Omental fat pad (tissue), 4 donors: Measurements from ENCODE around the gene GK2. TPM values are rescaled to one million over a fixed set of nuclear protein-coding genes. Genes with fewer than 3 reads are reported as not detected.

Experiments used
- ATAC-seq: fragments of 150-250 bp; one replicate; pipeline ENCODE4 v1.9.1; 2016; ENCODE audit warnings: mild to moderate bottlenecking, moderate library complexity; ENCODE audit not compliant: low FRiP score
- DNase-seq: peaks from one replicate; pipeline ENCODE4 v3.0.0-alpha.2; 2019; ENCODE audit warnings: low spot score
- total RNA-seq, 4 donors: library from RNA; depleted of rRNA; stranded (reverse); fragments of >200 nt; gene quantifications; one replicate each; pipeline ENCODE4 v1.1.0, GENCODE V29; 2016
- TF ChIP-seq, protein P1 (sequence below), 3 donors: fragments of 450-650 bp; IDR thresholded peaks; one replicate each; pipeline ENCODE4 v1.5.1; 2016 to 2017; ENCODE audit warnings: antibody characterized with exemption in 3 of 3, mild to moderate bottlenecking in 3 of 3, moderate library complexity in 2 of 3

GK2 gene
- total RNA-seq, 4 donors from 2014 or later = not detected

DNA sequence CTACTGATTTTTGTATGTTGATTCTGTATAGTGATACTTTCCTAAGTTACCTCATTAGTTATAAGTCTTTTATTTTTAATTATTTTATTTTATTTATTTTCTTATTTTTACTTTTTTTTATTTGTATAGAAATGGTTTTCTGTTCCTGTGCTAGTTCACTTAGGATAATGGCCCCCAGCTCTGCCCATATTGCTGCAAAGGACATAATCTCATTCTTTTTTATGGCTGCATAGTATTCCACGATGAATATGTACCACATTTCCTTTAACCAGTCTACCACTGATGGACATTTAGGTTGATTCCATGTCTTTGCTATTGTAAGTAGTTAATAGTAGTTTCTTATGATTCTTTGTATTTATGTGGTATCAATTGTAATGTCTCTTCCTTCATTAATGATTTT is 31.5 kb upstream of the GK2 start:
- ATAC-seq = no peak

DNA sequence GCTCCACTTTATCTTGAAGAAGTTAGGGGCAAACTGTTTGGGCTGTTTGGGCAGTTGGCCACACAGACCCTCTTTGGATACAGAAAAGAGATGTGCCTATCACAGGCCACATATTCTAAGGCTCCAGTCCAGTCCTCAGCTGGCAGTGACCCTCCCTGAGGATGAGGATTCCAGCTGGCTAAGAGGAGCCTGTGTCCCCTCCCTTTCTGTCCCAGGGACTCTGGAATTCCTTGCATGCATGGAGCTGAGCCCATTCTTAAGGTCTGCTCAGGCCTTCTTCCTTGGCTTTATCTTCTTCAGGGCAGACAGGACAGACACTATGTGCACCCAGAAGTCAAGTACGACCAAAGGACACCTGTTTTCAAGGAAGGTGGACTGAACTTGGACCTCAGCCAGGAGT is 23.8 kb upstream of the GK2 start:
- ATAC-seq (no peak), DNase-seq (no peak)
- TF ChIP-seq, protein P1, sequence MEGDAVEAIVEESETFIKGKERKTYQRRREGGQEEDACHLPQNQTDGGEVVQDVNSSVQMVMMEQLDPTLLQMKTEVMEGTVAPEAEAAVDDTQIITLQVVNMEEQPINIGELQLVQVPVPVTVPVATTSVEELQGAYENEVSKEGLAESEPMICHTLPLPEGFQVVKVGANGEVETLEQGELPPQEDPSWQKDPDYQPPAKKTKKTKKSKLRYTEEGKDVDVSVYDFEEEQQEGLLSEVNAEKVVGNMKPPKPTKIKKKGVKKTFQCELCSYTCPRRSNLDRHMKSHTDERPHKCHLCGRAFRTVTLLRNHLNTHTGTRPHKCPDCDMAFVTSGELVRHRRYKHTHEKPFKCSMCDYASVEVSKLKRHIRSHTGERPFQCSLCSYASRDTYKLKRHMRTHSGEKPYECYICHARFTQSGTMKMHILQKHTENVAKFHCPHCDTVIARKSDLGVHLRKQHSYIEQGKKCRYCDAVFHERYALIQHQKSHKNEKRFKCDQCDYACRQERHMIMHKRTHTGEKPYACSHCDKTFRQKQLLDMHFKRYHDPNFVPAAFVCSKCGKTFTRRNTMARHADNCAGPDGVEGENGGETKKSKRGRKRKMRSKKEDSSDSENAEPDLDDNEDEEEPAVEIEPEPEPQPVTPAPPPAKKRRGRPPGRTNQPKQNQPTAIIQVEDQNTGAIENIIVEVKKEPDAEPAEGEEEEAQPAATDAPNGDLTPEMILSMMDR (IDR thresholded peaks at IDR 0.05) = no peak

More for the DNA sequence above, 31.5 kb upstream of the GK2 start:
- TF ChIP-seq, protein P1 (IDR thresholded peaks at IDR 0.05) = no peak
- DNase-seq = no peak

DNA sequence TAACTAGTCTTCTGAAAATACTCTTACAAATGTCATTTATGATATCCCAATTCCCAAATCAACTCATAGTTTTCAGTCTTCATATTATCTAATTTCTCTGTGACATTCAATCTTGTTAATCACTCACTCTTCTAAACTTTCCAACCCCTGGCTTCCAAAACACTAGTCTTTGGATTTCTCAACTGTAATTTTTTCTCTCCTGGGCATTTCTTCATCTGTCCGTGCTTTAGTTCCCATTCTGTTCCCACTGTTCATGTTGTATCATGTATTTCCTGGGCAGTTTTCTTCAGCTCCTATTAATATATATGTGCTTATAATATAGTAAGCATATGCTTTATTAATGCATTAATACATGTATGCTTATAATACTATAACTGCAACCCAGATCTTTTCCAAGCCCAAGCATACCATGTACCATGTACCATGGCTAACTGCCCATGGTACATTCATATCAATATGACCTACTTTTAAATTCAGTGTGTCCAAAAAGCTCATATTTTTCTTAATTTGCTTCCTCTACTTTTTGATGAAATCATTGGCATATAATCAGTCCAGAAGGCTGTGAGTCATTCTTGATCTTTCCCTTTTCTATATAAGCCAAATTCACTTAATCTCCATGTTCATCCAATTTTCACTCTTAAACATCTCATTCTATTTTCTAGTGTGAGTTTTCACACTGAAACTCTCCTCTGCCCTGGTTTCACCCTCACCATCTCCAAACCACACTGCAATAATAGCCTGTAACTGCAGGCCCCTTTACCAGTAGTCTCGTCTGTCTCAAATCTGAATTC is 21.3 kb upstream of the GK2 start:
- no peak for ATAC-seq
- DNase-seq = no peak
- TF ChIP-seq, protein P1 (IDR thresholded peaks at IDR 0.05) = no peak

DNA sequence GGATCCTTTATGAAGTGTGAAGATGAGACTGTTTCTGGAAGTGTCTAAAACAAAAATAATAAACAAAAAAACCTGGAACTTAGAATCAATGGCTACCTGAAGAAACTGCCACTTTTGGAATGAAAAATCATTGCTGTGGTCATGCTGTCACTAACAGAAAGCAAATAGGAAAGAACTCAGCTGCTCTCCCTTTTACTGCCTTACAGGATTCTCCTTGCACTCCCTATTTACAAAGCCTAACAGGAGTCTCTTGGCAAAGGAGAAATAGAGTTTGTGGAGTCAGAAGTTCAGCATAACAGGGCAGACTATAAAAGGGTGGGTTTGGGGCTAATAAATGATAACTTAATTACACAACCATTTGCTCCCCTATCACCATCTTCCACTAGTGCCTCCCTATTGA is 19.0 kb upstream of the GK2 start:
- TF ChIP-seq, protein P1 (IDR thresholded peaks at IDR 0.05) = no peak
- DNase-seq (no peak), ATAC-seq (no peak)

DNA sequence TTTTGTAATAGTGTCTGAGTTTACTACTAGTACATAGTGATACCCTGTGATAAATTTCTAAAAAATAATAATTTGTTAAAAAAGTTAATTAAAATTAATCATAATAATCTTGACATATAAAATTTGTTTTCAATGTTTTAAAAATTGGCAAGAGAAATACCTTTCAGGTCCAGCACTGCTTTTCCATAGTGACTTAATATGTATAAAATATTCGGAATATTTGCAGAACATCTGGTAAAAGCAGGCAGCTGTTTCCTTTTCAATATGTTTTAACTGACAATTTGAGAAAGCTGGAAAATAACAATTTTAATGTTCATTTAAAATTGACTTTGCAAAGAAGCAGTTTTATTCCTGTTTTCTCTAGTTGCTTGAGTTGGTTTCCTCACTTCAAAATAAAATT is 17.6 kb upstream of the GK2 start:
- ATAC-seq (no peak), DNase-seq (no peak)
- TF ChIP-seq, protein P1 (IDR thresholded peaks at IDR 0.05) = no peak

DNA sequence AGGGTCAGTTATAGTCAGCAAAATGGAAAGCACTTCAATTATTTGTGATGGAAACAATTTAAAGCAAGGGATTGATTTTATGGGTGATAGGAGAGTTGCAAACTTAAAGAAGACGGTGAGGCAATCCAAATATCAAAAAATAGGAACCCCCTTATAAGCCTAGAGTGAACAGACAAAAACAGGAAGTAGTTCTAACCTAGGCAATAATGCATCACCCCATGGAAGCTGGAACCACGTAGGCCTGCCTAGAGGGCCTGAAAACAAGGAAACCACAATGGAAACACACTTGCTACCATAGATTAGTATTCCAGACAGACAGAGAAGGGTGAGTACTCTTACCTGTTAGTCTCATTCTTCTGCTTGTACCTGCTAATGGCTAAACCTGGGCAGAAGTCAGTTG is 13.5 kb upstream of the GK2 start:
- DNase-seq (no peak), ATAC-seq (no peak)
- TF ChIP-seq, protein P1 (IDR thresholded peaks at IDR 0.05) = no peak

DNA sequence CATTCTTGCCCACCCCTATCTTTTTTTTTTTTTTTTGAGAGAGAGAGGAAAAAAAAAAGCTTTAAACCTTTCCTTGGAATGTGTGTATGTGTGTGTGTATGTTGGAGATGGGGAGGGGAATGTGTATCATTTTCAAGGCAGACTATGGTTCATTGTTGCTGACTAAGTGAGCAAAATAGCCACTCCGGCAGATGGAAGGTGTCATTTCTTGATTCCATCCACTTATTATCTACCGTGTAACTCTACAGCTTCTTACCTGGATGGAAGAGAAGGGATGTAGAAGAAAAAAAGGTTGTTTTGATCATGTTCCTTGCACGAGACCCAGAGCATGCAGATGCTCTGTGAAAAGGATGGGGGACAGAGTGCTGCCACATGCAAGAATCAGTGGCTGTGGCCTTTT is 5.9 kb upstream of the GK2 start:
- TF ChIP-seq, protein P1 (IDR thresholded peaks at IDR 0.05) = no peak
- no peak for DNase-seq

More for the DNA sequence above, 5.9 kb upstream of the GK2 start:
- ATAC-seq = no peak
